Liver (tissue), 9 donors: Measurements from ENCODE around the gene MAP3K9. TPM values are rescaled to one million over a fixed set of nuclear protein-coding genes. Genes with fewer than 3 reads are reported as not detected.
A peak's percentile ranks its signal among the peaks of the same experiment; 100 is the strongest.

Experiments used
- DNase-seq: peaks from one replicate; pipeline ENCODE4 v3.0.0-alpha.2; 2017; ENCODE audit warnings: low spot score
- H3K27ac ChIP-seq, 2 donors: one replicate each; pipeline ENCODE4 v1.7.0; 2013; ENCODE audit warnings: inconsistent platforms in 2 of 2, low read length in 2 of 2, control low read depth in 1 of 2, low read depth in 1 of 2, mild to moderate bottlenecking in 1 of 2
- H3K27me3 ChIP-seq, 4 donors: one replicate each; pipeline versions ENCODE4 v1.6.1 to v1.7.0; 2013; ENCODE audit warnings: low read length in 3 of 4, inconsistent platforms in 1 of 4, mild to moderate bottlenecking in 1 of 4, moderate library complexity in 1 of 4; ENCODE audit not compliant: control insufficient read depth in 4 of 4, insufficient read depth in 4 of 4
- H3K36me3 ChIP-seq, 4 donors: one replicate each; pipeline versions ENCODE4 v1.6.1 to v1.7.0; 2013; ENCODE audit warnings: low read length in 3 of 4, mild to moderate bottlenecking in 3 of 4, low read depth in 1 of 4, moderate library complexity in 1 of 4; ENCODE audit not compliant: control insufficient read depth in 4 of 4, insufficient read depth in 3 of 4
- H3K4me1 ChIP-seq, 4 donors: one replicate each; pipeline versions ENCODE4 v1.6.1 to v1.7.0; 2013; ENCODE audit warnings: low read length in 3 of 4, mild to moderate bottlenecking in 3 of 4, moderate library complexity in 1 of 4; ENCODE audit not compliant: control insufficient read depth in 4 of 4, insufficient read depth in 4 of 4
- H3K4me3 ChIP-seq, 3 donors: one replicate each; pipeline versions ENCODE4 v1.6.1 to v1.7.0; 2013; ENCODE audit warnings: low read length in 3 of 3, control low read depth in 1 of 3, low read depth in 1 of 3, mild to moderate bottlenecking in 1 of 3
- H3K9ac ChIP-seq, 2 donors: one replicate each; pipeline ENCODE4 v1.7.0; 2013; ENCODE audit warnings: low read length in 2 of 2, mild to moderate bottlenecking in 2 of 2, moderate library complexity in 2 of 2, control low read depth in 1 of 2, low read depth in 1 of 2
- H3K9me3 ChIP-seq, 4 donors: one replicate each; pipeline versions ENCODE4 v1.6.1 to v1.7.0; 2013; ENCODE audit warnings: low read length in 3 of 4; ENCODE audit not compliant: control insufficient read depth in 4 of 4
- ATF3 ChIP-seq: IDR thresholded peaks from 2 replicates; pipeline ENCODE4 v1.6.1; 2016; ENCODE audit warnings: antibody characterized with exemption
- CTCF ChIP-seq: fragments of 150-350 bp; IDR thresholded peaks from 2 replicates; pipeline ENCODE4 v1.5.1; 2017; ENCODE audit warnings: improper control_type of control experiment, low read depth, low read length; ENCODE audit not compliant: missing input control
- EGR1 ChIP-seq, 2 donors: IDR thresholded peaks; 2 replicates each; pipeline ENCODE4 v1.6.1; 2016 to 2018; ENCODE audit warnings: antibody characterized with exemption in 2 of 2, low read depth in 2 of 2
- FOXA1 ChIP-seq: IDR thresholded peaks from 2 replicates; pipeline ENCODE4 v1.6.1; 2016; ENCODE audit warnings: antibody characterized with exemption
- FOXA2 ChIP-seq: IDR thresholded peaks from 2 replicates; pipeline ENCODE4 v1.6.1; 2016; ENCODE audit warnings: antibody characterized with exemption
- GABPA ChIP-seq, 2 donors: IDR thresholded peaks in 1 of 2; conservative IDR thresholded peaks in 1 of 2; 2 replicates each; pipeline ENCODE4 v1.6.1; 2016; ENCODE audit warnings: antibody characterized with exemption in 2 of 2, mild to moderate bottlenecking in 1 of 2, moderate library complexity in 1 of 2
- HNF4A ChIP-seq, 2 donors: conservative IDR thresholded peaks; 2 replicates each; pipeline ENCODE4 v1.6.1; 2016; ENCODE audit warnings: antibody characterized with exemption in 2 of 2, mild to moderate bottlenecking in 2 of 2
- HNF4G ChIP-seq: IDR thresholded peaks from 2 replicates; pipeline ENCODE4 v1.6.1; 2016; ENCODE audit warnings: antibody characterized with exemption
- JUND ChIP-seq, 2 donors: IDR thresholded peaks; 2 replicates each; pipeline ENCODE4 v1.6.1; 2016; ENCODE audit warnings: antibody characterized with exemption in 2 of 2
- MAX ChIP-seq: IDR thresholded peaks from 2 replicates; pipeline ENCODE4 v1.6.1; 2016; ENCODE audit warnings: antibody characterized with exemption
- NR2F2 ChIP-seq: IDR thresholded peaks from 2 replicates; pipeline ENCODE4 v1.6.1; 2016; ENCODE audit warnings: antibody characterized with exemption
- RAD21 ChIP-seq, 2 donors: IDR thresholded peaks; 2 replicates each; pipeline ENCODE4 v1.6.1; 2016; ENCODE audit warnings: antibody characterized with exemption in 2 of 2, mild to moderate bottlenecking in 2 of 2
- REST ChIP-seq: IDR thresholded peaks from 2 replicates; pipeline ENCODE4 v1.6.1; 2016; ENCODE audit warnings: antibody characterized with exemption, mild to moderate bottlenecking
- RXRA ChIP-seq, 2 donors: IDR thresholded peaks; 2 replicates each; pipeline ENCODE4 v1.6.1; 2017 to 2018; ENCODE audit warnings: antibody characterized with exemption in 2 of 2, mild to moderate bottlenecking in 1 of 2
- SP1 ChIP-seq: IDR thresholded peaks from 2 replicates; pipeline ENCODE4 v1.6.1; 2018; ENCODE audit warnings: antibody characterized with exemption, mild to moderate bottlenecking
- TAF1 ChIP-seq: conservative IDR thresholded peaks from 2 replicates; pipeline ENCODE4 v1.6.1; 2016; ENCODE audit warnings: antibody characterized with exemption, mild to moderate bottlenecking
- YY1 ChIP-seq: IDR thresholded peaks from 2 replicates; pipeline ENCODE4 v1.6.1; 2016; ENCODE audit warnings: antibody characterized with exemption, mild to moderate bottlenecking
- ZBTB33 ChIP-seq: IDR thresholded peaks from 2 replicates; pipeline ENCODE4 v1.6.1; 2016; ENCODE audit warnings: antibody characterized with exemption
- WGBS: extraction: QIAGEN DNeasy Blood & Tissue Kit; methylation state at CpG from one replicate; pipeline ENCODE4 v1.1.7; 2013; 5-methylcytosine and 5-hydroxymethylcytosine counted together
- polyA plus RNA-seq, 2 donors: library from polyadenylated mRNA; stranded (reverse) in 1 of 2; unstranded in 1 of 2; fragments of 200-250 nt in 1 of 2; fragments of >200 nt in 1 of 2; fragmentation: Nextera tagmentation in 1 of 2; extraction: Ambion mirVana in 1 of 2; gene quantifications; one replicate each; pipeline versions ENCODE4 v1.2.1 to v1.2.3, GENCODE V29; 2013 to 2015
- total RNA-seq, 2 donors: library from RNA; depleted of rRNA; stranded (reverse); fragments of >200 nt; gene quantifications; one replicate each; pipeline ENCODE4 v1.2.3, GENCODE V29; 2014
- donor health status: healthy.
- donor health status: healthy.
- donor health status: healthy.
- donor health status: healthy.
- donor health status: healthy.

The MAP3K9 gene
- total and polyA plus RNA-seq, 4 donors = 0.65 to 5.2 (median 0.80) TPM

- Histone ChIP-seq H3K9ac (peak overlapping the region in 1 of 2 donors; percentile 2), H3K27ac (no peak overlapping the region), H3K9me3 (no peaks in the 10 kb centered on the region), H3K4me1 (peaks cover 0 to 13% (median 5%) of the 10 kb centered on the region in 4 donors), H3K36me3 (peaks cover 0 to under 1% (median 0%) of the 10 kb centered on the region in 4 donors), H3K27me3 (no peaks in the 10 kb centered on the region), H3K4me3 (peak overlapping the region in 2 of 3 donors; percentile 79 to 96)
- no peak for TF ChIP-seq ATF3
- no peak for TF ChIP-seq ZBTB33
- no peak for TF ChIP-seq RXRA (IDR thresholded peaks at IDR 0.05)
- TF ChIP-seq NR2F2 = no peak
- no peak for TF ChIP-seq HNF4G
- no peak for TF ChIP-seq RAD21 (IDR thresholded peaks at IDR 0.05)
- TF ChIP-seq MAX = no peak
- no peak for TF ChIP-seq SP1
- no peak for TF ChIP-seq CTCF
- TF ChIP-seq GABPA (IDR thresholded peaks at IDR 0.05 in 1 of 2, conservative IDR thresholded peaks at IDR 0.05 in 1 of 2) = no peak
- TF ChIP-seq HNF4A (conservative IDR thresholded peaks at IDR 0.05) = no peak
- no peak for TF ChIP-seq JUND (IDR thresholded peaks at IDR 0.05)
- TF ChIP-seq TAF1 = no peak
- TF ChIP-seq YY1 = no peak
- no peak for TF ChIP-seq EGR1 (IDR thresholded peaks at IDR 0.05; ENCODE audit: low read depth in 2 of 2)
- no peak for TF ChIP-seq FOXA1
- no peak for TF ChIP-seq FOXA2
- no peak for TF ChIP-seq REST
- WGBS = 48% methylated on average over 6 of the region's 6 CpGs
- DNase-seq = no peak
Observed at GRCh38 chr14:70807898-70808415, 1.4 kb downstream of the MAP3K9 start.
